Endothelial cell of umbilical vein (primary cell): ENCODE data around the gene MRPS23. TPM values are rescaled to one million over a fixed set of nuclear protein-coding genes. Genes with fewer than 3 reads are reported as not detected.

Experiments used
- BruUV-seq: library from RNA; stranded (reverse); fragments of 400-500 nt; replicated peaks from 2 replicates; lab custom pipeline; 2021; lab: Mats Ljungman, UMichigan
- CTCF ChIA-PET: fragments of 300-600, 350-600 bp; sonication (Branson Sonifier 250); formaldehyde crosslinking; loops from one replicate; lab custom pipeline; 2021; ENCODE audit warnings: antibody characterized with exemption, inconsistent platforms; lab: Charles Lee
- POLR2A ChIA-PET: fragments of 300-600, 350-600 bp; sonication (Branson Sonifier 250); formaldehyde crosslinking; loops from one replicate; lab custom pipeline; 2021; ENCODE audit warnings: antibody characterized with exemption, inconsistent platforms; lab: Charles Lee
- DNase-seq: peaks from one replicate; pipeline ENCODE4 v3.0.0-alpha.2; 2011; ENCODE audit warnings: low read depth, low spot score
- FAIRE-seq: peaks from 2 replicates; lab custom pipeline; 2011; peaks lifted over from hg19 to GRCh38; lab: Jason Lieb, UNC
- H2AFZ ChIP-seq: 2 replicates; pipeline ENCODE4 v1.6.0; 2012; ENCODE audit warnings: low read depth, low read length, control low read depth, inconsistent platforms
- H3K27ac ChIP-seq: 2 replicates; pipeline ENCODE4 v1.5.1; 2011; ENCODE audit warnings: low read depth, mild to moderate bottlenecking, control low read depth, low read length, moderate library complexity; ENCODE audit not compliant: insufficient read depth
- H3K27me3 ChIP-seq, 2 experiments: 2 replicates each; pipeline versions ENCODE4 v1.6.0 to v1.6.1; 2011; ENCODE audit warnings: low read length in 2 of 2, mixed read lengths in 1 of 2; ENCODE audit not compliant: control insufficient read depth in 2 of 2, insufficient read depth in 2 of 2
- H3K36me3 ChIP-seq, 2 experiments: 2 replicates in 1 of 2; 3 replicates in 1 of 2; pipeline ENCODE4 v1.5.1; 2011; ENCODE audit warnings: low read length in 2 of 2, mild to moderate bottlenecking in 1 of 2, moderate library complexity in 1 of 2; ENCODE audit not compliant: control insufficient read depth in 2 of 2, insufficient read depth in 2 of 2; ENCODE audit errors: extremely low read depth in 1 of 2
- H3K4me1 ChIP-seq: 3 replicates; pipeline ENCODE4 v1.5.1; 2011; ENCODE audit warnings: mild to moderate bottlenecking, low read length; ENCODE audit not compliant: control insufficient read depth, insufficient read depth; ENCODE audit errors: extremely low read depth
- H3K4me2 ChIP-seq: 2 replicates; pipeline ENCODE4 v1.6.1; 2011; ENCODE audit warnings: low read length, control low read depth, mixed read lengths; ENCODE audit not compliant: insufficient read depth
- H3K4me3 ChIP-seq, 3 experiments: fragments of 200-600 bp in 1 of 3; sonication (generic), shearing (Covaris generic) in 1 of 3; replicated peaks in 1 of 3; 2 replicates each; pipeline ENCODE4 v1.5.1; 2011 to 2016; ENCODE audit warnings: control low read depth in 3 of 3, low read length in 3 of 3, mild to moderate bottlenecking in 2 of 3, inconsistent platforms in 1 of 3, low read depth in 1 of 3, moderate library complexity in 1 of 3; ENCODE audit not compliant: insufficient read depth in 1 of 3
- H3K79me2 ChIP-seq: 2 replicates; pipeline ENCODE4 v1.6.0; 2012; ENCODE audit warnings: low read length, inconsistent platforms; ENCODE audit not compliant: control insufficient read depth, insufficient read depth
- H3K9ac ChIP-seq: replicated peaks from 2 replicates; pipeline ENCODE3; 2011; ENCODE audit warnings: low read length, control low read depth; ENCODE audit not compliant: insufficient read depth; ENCODE audit errors: extremely low read depth
- H3K9me1 ChIP-seq: replicated peaks from 3 replicates; pipeline ENCODE4 v1.6.0; 2011; ENCODE audit warnings: mild to moderate bottlenecking, low read length; ENCODE audit not compliant: control insufficient read depth, insufficient read depth; ENCODE audit errors: extremely low read depth
- H3K9me3 ChIP-seq: replicated peaks from 2 replicates; pipeline ENCODE4 v1.5.1; 2012; ENCODE audit warnings: low read length, inconsistent platforms; ENCODE audit not compliant: control insufficient read depth, insufficient read depth
- H4K20me1 ChIP-seq: replicated peaks from 2 replicates; pipeline ENCODE3; 2011; ENCODE audit warnings: mild to moderate bottlenecking, low read length; ENCODE audit not compliant: control insufficient read depth, insufficient read depth; ENCODE audit errors: extremely low read depth
- CTCF ChIP-seq, 2 donors: IDR thresholded peaks; 1 replicate in 1 of 2; 2 replicates in 1 of 2; pipeline ENCODE4 v1.5.1; 2011; ENCODE audit warnings: low read length in 2 of 2, mild to moderate bottlenecking in 2 of 2, moderate library complexity in 2 of 2, control low read depth in 1 of 2, inconsistent platforms in 1 of 2, low read depth in 1 of 2; ENCODE audit not compliant: insufficient read depth in 1 of 2; ENCODE audit errors: extremely low read depth in 1 of 2
- EZH2 ChIP-seq: IDR thresholded peaks from 2 replicates; pipeline ENCODE4 v1.6.1; 2012; ENCODE audit warnings: borderline replicate concordance, low read depth, mild to moderate bottlenecking, moderate library complexity, low read length, inconsistent platforms; ENCODE audit not compliant: severe bottlenecking
- FOS ChIP-seq: IDR thresholded peaks from 2 replicates; pipeline ENCODE4 v1.6.1; 2011; ENCODE audit warnings: mild to moderate bottlenecking, low read length, moderate library complexity, borderline replicate concordance; ENCODE audit not compliant: insufficient read depth
- GATA2 ChIP-seq: IDR thresholded peaks from 2 replicates; pipeline ENCODE4 v1.7.0; 2011; ENCODE audit warnings: low read depth, mild to moderate bottlenecking, moderate library complexity, mixed read lengths, low read length; ENCODE audit not compliant: insufficient read length, insufficient read depth
- JUN ChIP-seq: IDR thresholded peaks from 2 replicates; pipeline ENCODE4 v1.6.1; 2011; ENCODE audit warnings: borderline replicate concordance, low read depth; ENCODE audit not compliant: insufficient read length, insufficient read depth
- MYC ChIP-seq: IDR thresholded peaks from one replicate; pipeline ENCODE4 v1.6.1; 2011; ENCODE audit warnings: mild to moderate bottlenecking, low read depth, low read length
- POLR2A ChIP-seq: IDR thresholded peaks from 2 replicates; pipeline ENCODE4 v1.6.1; 2012; ENCODE audit warnings: low read depth, mild to moderate bottlenecking, control low read depth, low read length
- POLR2AphosphoS5 ChIP-seq: IDR thresholded peaks from 2 replicates; pipeline ENCODE4 v1.6.1; 2012; ENCODE audit warnings: low read depth, mild to moderate bottlenecking, control low read depth, low read length, moderate library complexity; ENCODE audit not compliant: insufficient read depth
- dilution Hi-C: fragments of 300-500 bp; cut with MboI; formaldehyde crosslinking; loops from one replicate; pipeline ENCODE4 v1.15.0; 2019; ENCODE audit warnings: low sequenced_read_pairs; ENCODE audit not compliant: extremely low pct_ligation_motif_present
- intact Hi-C: fragments of 100-400 bp; cut with micrococcal nuclease; formaldehyde crosslinking; loops from one replicate; pipeline ENCODE4 v1.10.0; 2022
- polyA plus RNA-seq, 4 experiments: library from polyadenylated mRNA; depleted of rRNA in 3 of 4; stranded (reverse) in 3 of 4; unstranded in 1 of 4; fragments of >200 nt; gene quantifications; 2 replicates each; pipeline versions ENCODE4 v1.2.1 to v1.2.3, GENCODE V29; 2011 to 2012; ENCODE audit warnings: missing spikeins in 1 of 4
- total RNA-seq: library from RNA; stranded (reverse); gene quantifications from 2 replicates; pipeline ENCODE4 v1.2.3, GENCODE V29; 2021
- TF ChIP-seq, protein P1 (sequence below): IDR thresholded peaks from 2 replicates; pipeline ENCODE4 v1.6.1; 2011; ENCODE audit not compliant: insufficient read depth, insufficient read length

The MRPS23 gene
- total and polyA plus RNA-seq, 2 donors (not counting 3 experiments of a cell fraction or from before 2014, with no cell fraction given), result 39.9 to 46.2 TPM

- Histone ChIP-seq H3K9me1 (no peaks in the 10 kb centered on the region), H3K9me3 (no peaks in the 10 kb centered on the region), H4K20me1 (no peaks in the 10 kb centered on the region), H2AFZ (no peak overlapping the region), H3K4me1 (no peaks in the 10 kb centered on the region), H3K27me3 (peaks cover 0 to 9% of the 10 kb centered on the region in 2 experiments), H3K9ac (no peak overlapping the region), H3K36me3 (no peaks in the 10 kb centered on the region), H3K4me2 (no peak overlapping the region), H3K27ac (no peak overlapping the region), H3K79me2 (no peaks in the 10 kb centered on the region), H3K4me3 (no peak overlapping the region)
- CTCF ChIA-PET, result interaction anchor here (0.6 to 2.1 kb wide), 4 partner anchors 9 to 67 kb away, joined by 3 to 8 read pairs (median 5); no protein-coding TSS in a partner anchor
- FAIRE-seq (no peak), DNase-seq (no peak)
- BruUV-seq, result no TSS peak
- dilution Hi-C loops (no loop called here), intact Hi-C loops (no loop called here)
- TF ChIP-seq POLR2A, result no peak
- TF ChIP-seq EZH2, result no peak
- TF ChIP-seq MYC, result no peak
- no peak for TF ChIP-seq GATA2
- POLR2A ChIA-PET, result no interaction called here
Observed at GRCh38 chr17:57814421-57814820, 35.4 kb downstream of the MRPS23 start.

DNA sequence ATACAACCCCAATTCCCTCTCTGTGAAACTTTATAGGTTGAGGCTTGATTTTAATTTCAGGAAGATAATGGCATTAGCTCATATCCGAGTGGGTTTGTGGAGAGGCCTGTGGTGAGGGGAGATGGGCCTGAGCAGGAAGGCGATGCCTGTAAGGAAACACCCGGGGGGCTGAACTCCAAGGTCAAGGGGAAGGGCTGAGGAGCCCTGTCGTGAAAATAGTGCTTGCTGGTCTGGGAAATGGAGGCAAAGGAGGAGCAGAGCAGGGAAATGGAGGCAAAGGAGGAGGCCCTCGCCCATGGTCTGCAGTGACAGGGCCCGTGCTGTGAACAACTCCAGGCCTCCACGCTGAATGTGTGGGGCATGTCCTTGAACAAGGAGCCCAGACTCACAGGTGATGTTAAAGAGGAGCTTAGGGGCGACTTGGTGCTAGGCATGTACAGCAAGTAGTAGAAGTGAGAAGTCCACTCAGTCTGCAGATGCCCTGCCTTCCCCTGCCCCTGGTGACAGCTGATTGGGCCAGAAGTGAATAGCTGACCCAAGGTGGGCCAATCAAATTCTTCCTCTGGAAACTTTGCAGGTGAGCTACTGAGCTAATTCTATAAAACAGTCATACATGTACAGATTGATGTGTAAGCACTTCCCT lies 38.1 kb downstream of the MRPS23 start:
- no peak overlapping the region for H3K4me2 ChIP-seq
- no peak overlapping the region for H3K4me3 ChIP-seq

More for the DNA sequence above, 38.1 kb downstream of the MRPS23 start:
- H3K36me3 ChIP-seq, result no peaks in the 10 kb centered on the region
- CTCF ChIA-PET, result interaction anchor here (1.0 to 1.5 kb wide), 4 partner anchors 15 to 569 kb away, joined by 3 to 4 read pairs (median 3); no protein-coding TSS in a partner anchor
- no peaks in the 10 kb centered on the region for H3K9me3 ChIP-seq
- POLR2A ChIA-PET, result no interaction called here
- no peak overlapping the region for H3K27ac ChIP-seq
- H3K79me2 ChIP-seq, result no peaks in the 10 kb centered on the region
- no peaks in the 10 kb centered on the region for H4K20me1 ChIP-seq
- BruUV-seq, result no TSS peak
- dilution Hi-C loops, result no loop called here
- no peak overlapping the region for H2AFZ ChIP-seq
- no peak for DNase-seq
- FAIRE-seq, result no peak
- peaks cover 0 to 3% of the 10 kb centered on the region in 2 experiments for H3K27me3 ChIP-seq
- no peak overlapping the region for H3K9ac ChIP-seq
- no peaks in the 10 kb centered on the region for H3K4me1 ChIP-seq
- intact Hi-C loops, result no loop called here
- H3K9me1 ChIP-seq, result no peaks in the 10 kb centered on the region
- TF ChIP-seq POLR2AphosphoS5, result no peak
- TF ChIP-seq EZH2, result no peak
- TF ChIP-seq MYC, result no peak
- no peak for TF ChIP-seq CTCF (IDR thresholded peaks at IDR 0.05; ENCODE audit: extremely low read depth in 1 of 2, insufficient read depth in 1 of 2, low read depth in 1 of 2, low read length in 2 of 2)
- TF ChIP-seq JUN, result no peak
- TF ChIP-seq FOS, result no peak
- no peak for TF ChIP-seq GATA2
- TF ChIP-seq, protein P1, sequence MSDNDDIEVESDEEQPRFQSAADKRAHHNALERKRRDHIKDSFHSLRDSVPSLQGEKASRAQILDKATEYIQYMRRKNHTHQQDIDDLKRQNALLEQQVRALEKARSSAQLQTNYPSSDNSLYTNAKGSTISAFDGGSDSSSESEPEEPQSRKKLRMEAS, result no peak
- no peak for TF ChIP-seq POLR2A
